ENCODE measurements around the gene TP53I11.

TP53I11 gene

DNA sequence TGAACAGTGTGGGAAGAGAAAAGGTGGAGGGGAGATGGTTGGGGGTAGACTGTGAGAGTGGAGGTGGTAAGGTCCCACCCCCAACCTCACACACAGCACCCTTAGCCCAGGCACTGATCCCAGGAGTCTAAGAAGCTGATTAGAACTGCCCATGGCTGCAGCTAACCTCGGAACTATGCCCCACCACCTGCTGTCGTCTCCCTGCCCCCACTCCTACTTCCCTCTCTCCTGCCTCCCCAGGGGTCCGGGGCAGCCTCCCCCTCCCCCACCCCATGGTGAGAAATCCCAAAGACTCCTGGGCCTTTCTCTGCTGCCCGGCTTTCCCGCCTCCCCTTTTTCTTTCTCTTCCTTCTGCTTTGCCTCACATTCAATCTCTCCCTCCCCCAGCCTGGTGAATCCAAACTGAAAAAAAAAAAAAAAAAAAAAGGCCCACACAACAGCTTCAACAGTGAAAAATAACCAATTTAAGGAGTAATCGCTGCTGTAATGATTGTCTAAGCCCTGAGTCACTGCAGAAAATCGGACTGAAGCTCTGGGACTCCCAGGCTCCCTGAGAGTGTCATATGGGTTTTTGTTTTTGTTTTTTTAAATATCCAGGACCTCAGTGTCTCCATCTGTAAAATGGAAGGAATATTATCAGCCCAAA is 9.6 kb upstream of the TP53I11 start:
- TF ChIP-seq, protein P1, sequence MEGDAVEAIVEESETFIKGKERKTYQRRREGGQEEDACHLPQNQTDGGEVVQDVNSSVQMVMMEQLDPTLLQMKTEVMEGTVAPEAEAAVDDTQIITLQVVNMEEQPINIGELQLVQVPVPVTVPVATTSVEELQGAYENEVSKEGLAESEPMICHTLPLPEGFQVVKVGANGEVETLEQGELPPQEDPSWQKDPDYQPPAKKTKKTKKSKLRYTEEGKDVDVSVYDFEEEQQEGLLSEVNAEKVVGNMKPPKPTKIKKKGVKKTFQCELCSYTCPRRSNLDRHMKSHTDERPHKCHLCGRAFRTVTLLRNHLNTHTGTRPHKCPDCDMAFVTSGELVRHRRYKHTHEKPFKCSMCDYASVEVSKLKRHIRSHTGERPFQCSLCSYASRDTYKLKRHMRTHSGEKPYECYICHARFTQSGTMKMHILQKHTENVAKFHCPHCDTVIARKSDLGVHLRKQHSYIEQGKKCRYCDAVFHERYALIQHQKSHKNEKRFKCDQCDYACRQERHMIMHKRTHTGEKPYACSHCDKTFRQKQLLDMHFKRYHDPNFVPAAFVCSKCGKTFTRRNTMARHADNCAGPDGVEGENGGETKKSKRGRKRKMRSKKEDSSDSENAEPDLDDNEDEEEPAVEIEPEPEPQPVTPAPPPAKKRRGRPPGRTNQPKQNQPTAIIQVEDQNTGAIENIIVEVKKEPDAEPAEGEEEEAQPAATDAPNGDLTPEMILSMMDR (IDR thresholded peaks at IDR 0.05; ENCODE audit: low read depth, low read length) = no peak
- peak in 1 of 2 donors; percentile 14 for DNase-seq (ENCODE audit: low read depth in 2 of 2)

DNA sequence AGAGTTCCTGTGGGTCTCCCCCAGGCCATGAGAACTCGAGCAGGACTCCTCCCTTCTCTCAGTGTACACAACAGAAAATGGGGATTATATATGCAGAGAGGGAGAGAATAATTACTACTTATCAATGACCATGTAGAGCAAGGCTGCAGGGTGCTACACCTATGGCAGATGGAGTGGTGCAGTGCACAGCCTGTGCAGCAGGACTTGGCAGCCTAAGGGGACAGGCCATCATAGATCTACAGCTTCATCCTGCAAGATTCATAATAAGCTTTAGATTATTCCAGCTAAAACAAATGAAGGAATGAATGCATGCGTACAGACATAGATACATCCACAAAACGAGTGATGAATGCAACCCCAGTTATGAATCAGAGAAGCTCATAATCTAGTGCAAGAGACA is 8.4 kb upstream of the TP53I11 start:
- TF ChIP-seq, protein P1 (IDR thresholded peaks at IDR 0.05; ENCODE audit: low read depth, low read length) = no peak
- no peak for DNase-seq (ENCODE audit: low read depth in 2 of 2)

More for the DNA sequence above, 9.6 kb upstream of the TP53I11 start:
- H3K4me3 ChIP-seq (replicated peaks in 1 of 2; ENCODE audit: low read depth in 2 of 2, low read length in 2 of 2) = no peak overlapping the region

DNA sequence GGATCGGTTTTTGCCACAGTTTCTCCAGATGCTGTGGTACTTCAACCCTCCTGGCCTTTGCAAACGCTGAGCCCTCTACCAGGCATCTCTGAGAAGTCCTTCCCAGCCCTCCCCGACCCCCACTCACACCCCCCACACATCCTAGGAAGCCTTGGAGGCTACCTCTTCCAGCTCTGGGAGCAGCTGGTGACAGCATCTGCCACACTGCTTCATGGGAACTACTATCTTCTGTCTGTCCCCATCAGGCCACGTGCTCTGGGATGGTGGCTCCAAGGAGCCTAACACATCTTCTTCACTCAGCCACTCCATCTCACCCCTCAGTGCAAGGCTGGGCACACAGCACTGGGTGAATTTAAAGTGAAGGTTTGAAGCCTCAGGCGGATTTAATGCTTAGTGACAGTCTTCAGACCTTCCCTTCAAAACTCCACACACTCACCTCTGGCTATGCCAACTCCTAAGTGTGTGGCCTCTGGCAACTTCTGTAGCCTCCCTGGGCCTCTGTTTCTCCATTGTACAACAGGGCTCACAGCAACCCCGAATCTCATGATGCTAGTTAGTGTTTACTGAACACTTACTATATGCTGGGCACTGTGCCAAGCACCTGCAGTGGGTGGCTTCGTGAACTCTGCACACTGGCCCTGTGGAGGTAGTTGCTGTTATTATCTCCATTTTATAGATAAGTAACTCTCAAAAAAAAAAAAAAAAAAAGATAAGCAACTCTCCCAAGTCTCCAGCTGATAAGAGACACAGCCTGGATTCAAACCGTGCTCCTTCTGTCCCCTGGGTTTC is 7.3 kb upstream of the TP53I11 start:
- H3K4me3 ChIP-seq (replicated peaks in 1 of 2; ENCODE audit: low read depth in 2 of 2, low read length in 2 of 2) = no peak overlapping the region
- DNase-seq (ENCODE audit: low read depth in 2 of 2) = no peak
- TF ChIP-seq, protein P1 (IDR thresholded peaks at IDR 0.05; ENCODE audit: low read depth, low read length) = no peak

More for the DNA sequence above, 8.4 kb upstream of the TP53I11 start:
- H3K4me3 ChIP-seq (replicated peaks in 1 of 2; ENCODE audit: low read depth in 2 of 2, low read length in 2 of 2) = no peak overlapping the region

DNA sequence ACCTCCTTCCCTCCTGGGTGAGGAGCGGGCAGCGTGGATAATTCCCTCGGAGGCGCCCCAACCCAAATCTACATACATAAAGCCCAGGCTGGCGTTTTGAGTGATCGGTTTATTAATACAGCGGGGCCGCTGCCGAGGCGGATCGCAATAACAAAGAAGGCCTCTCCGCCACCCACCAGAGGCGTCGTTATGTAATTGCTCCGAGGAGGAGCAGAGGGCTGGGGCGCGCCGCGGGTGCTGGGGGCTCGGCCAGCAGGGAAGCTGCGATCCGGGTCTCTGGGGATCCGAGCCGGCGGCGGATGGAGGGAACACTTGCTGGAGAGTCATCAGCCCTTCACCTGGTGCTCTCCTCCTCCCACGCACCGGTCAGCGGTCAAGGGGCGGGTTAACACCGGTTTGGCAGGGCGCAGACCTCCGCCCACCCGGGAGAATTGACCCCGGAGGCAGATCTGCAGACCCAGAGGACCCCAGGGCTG is 6.4 kb upstream of the TP53I11 start:
- no peak overlapping the region for H3K4me3 ChIP-seq (replicated peaks in 1 of 2; ENCODE audit: low read depth in 2 of 2, low read length in 2 of 2)

DNA sequence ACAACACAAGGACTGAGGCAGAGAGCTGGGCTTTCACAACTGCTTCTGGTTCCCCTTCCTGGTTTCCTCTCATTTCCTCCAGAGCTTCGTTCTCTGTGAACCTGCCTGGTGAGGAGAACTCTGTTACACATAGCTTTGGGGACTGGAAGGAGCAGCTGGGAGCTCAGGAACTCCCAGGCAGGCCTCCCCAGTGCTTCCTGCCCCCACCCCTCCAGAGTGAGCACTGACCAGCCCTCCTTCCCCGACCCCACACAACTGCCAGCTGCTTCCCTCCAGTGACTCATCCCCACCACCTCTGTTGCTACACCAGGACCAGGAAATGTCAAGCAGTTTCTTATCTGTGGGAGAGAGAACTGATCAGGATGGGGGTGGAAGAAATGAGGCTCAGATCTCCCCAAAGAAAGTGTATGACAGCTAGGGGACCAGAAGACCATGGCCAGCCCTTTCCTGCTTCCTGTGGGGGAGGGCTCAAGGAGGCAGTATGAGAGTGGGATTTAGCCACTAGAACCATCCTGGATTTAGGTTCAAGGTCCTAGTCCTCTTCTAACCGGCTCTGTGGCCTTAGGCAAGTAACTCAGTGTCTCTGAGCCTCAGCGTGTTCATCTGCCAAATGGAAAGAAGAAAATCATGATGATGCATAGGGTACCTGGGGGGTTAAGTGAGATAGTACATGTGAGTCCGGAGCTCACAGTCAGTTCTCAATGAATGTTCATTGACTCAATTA is 4.5 kb upstream of the TP53I11 start:
- no peak overlapping the region for H3K4me3 ChIP-seq (replicated peaks in 1 of 2; ENCODE audit: low read depth in 2 of 2, low read length in 2 of 2)
- TF ChIP-seq, protein P1 (IDR thresholded peaks at IDR 0.05; ENCODE audit: low read depth, low read length) = no peak

More for the DNA sequence above, 6.4 kb upstream of the TP53I11 start:
- DNase-seq (ENCODE audit: low read depth in 2 of 2) = no peak
- TF ChIP-seq, protein P1 (IDR thresholded peaks at IDR 0.05; ENCODE audit: low read depth, low read length) = no peak

DNA sequence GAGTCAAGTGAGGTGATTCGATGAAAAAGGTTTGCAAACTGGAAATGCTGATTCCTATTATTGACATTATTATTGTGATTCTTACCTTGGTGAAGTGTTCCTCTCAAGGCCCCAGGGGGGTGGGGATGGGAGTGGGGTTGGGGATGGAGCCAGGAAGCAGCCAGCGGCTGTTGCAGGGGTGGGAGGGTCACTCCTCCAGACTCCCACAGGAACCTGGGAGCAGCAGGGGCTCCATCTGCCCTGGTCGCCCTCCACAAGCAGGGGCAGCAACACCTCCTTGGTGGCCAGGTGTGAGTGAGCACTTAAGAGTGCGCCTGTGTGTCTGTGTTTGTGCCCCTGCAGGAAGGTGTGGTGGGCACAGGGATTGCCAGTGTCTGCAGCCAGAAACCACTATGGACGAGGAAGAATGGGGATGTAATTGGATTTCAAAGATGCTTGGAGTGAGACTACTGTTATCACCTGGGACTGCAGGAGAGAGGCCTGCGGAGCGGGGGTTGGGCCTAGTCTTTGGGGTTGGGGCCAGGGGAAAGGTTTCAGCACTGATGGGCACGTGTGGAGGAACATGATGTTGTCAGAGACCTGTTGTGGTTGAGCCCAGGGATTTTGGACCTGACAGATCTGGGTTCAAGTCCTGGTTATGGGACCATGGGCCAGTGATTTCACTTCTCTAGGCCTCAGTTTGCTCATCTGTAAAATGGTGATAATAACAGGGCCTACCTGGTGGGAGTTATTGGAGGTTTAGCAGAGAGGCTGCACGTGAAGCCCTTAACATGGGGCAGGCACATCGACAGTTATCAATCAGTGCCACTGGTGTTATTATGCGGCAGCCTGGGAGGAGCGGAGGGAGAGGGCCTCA is 3.6 kb upstream of the TP53I11 start:
- TF ChIP-seq, protein P1 (IDR thresholded peaks at IDR 0.05; ENCODE audit: low read depth, low read length) = no peak
- no peak overlapping the region for H3K4me3 ChIP-seq (replicated peaks in 1 of 2; ENCODE audit: low read depth in 2 of 2, low read length in 2 of 2)

More for the DNA sequence above, 4.5 kb upstream of the TP53I11 start:
- DNase-seq (ENCODE audit: low read depth in 2 of 2) = peak; percentile 85 to 94

More for the DNA sequence above, 3.6 kb upstream of the TP53I11 start:
- DNase-seq (ENCODE audit: low read depth in 2 of 2) = no peak
